BJ (cell line): ENCODE results near the gene NCKAP5L. TPM values are rescaled to one million over a fixed set of nuclear protein-coding genes. Genes with fewer than 3 reads are reported as not detected.

ENCODE experiments used
- CTCF ChIA-PET: fragments of 350-600 bp; formaldehyde crosslinking; extraction: SDS; loops from one replicate; lab custom pipeline; 2021; ENCODE audit warnings: antibody characterized with exemption, inconsistent platforms; lab: Yijun Ruan, JAX
- POLR2A ChIA-PET: fragments of 300-600 bp; sonication (Branson Sonifier 250); formaldehyde crosslinking; extraction: SDS; loops from one replicate; lab custom pipeline; 2021; ENCODE audit warnings: antibody characterized with exemption; lab: Charles Lee
- DNase-seq: peaks from one replicate; pipeline ENCODE4 v3.0.0-alpha.2; 2011; ENCODE audit warnings: low read depth
- H3K27me3 ChIP-seq: 2 replicates; pipeline ENCODE4 v1.6.0; 2011; ENCODE audit warnings: low read length; ENCODE audit not compliant: control insufficient read depth, insufficient read depth
- H3K36me3 ChIP-seq: 2 replicates; pipeline ENCODE4 v1.5.1; 2011; ENCODE audit warnings: low read length; ENCODE audit not compliant: control insufficient read depth, insufficient read depth
- H3K4me3 ChIP-seq: 2 replicates; pipeline ENCODE4 v1.5.1; 2011; ENCODE audit warnings: low read depth, mild to moderate bottlenecking, control low read depth, low read length
- CTCF ChIP-seq: IDR thresholded peaks from 2 replicates; pipeline ENCODE4 v1.5.1; 2011; ENCODE audit warnings: low read depth, mild to moderate bottlenecking, control low read depth, inconsistent platforms, low read length, moderate library complexity; ENCODE audit not compliant: insufficient read depth
- polyA plus RNA-seq: library from polyadenylated mRNA; depleted of rRNA; stranded (reverse); fragments of >200 nt; gene quantifications from 2 replicates; pipeline ENCODE4 v1.2.3, GENCODE V29; 2011

Gene NCKAP5L
- polyA plus RNA-seq, 1 experiment = 13.2 TPM

GRCh38 chr12:49763006-49763591 is 65.1 kb downstream of the NCKAP5L start:
- Histone ChIP-seq H3K36me3 (peaks cover 37% of the 10 kb centered on the region), H3K4me3 (no peak overlapping the region), H3K27me3 (no peaks in the 10 kb centered on the region)
- DNase-seq = no peak
- ChIA-PET POLR2A (no interaction called here), CTCF (interaction anchor here (0.8 to 3.1 kb wide), 10 partner anchors 10 to 76 kb away, joined by 3 to 19 read pairs (median 6); partner anchors contain the start of gene TMBIM6)
- peak; percentile 86 for TF ChIP-seq CTCF

GRCh38 chr12:49762468-49762847 is 65.8 kb downstream of the NCKAP5L start:
- Histone ChIP-seq H3K27me3 (no peaks in the 10 kb centered on the region), H3K36me3 (peaks cover 44% of the 10 kb centered on the region), H3K4me3 (no peak overlapping the region)
- ChIA-PET POLR2A (no interaction called here), CTCF (interaction anchor here (0.8 to 3.1 kb wide), 12 partner anchors 9 to 558 kb away, joined by 3 to 19 read pairs (median 5); partner anchors contain the start of gene TMBIM6)
- no peak for DNase-seq
- no peak for TF ChIP-seq CTCF

- H3K27me3 ChIP-seq = no peaks in the 10 kb centered on the region
- H3K4me3 ChIP-seq = no peak overlapping the region
- ChIA-PET CTCF (interaction anchor here (0.8 to 3.1 kb wide), 11 partner anchors 9 to 559 kb away, joined by 3 to 19 read pairs (median 6); partner anchors contain the start of gene TMBIM6), POLR2A (interaction anchor here (0.6 kb wide), 1 partner anchor 13 kb away, joined by 10 read pairs; no protein-coding TSS in a partner anchor)
- TF ChIP-seq CTCF = no peak
- no peak for DNase-seq
- H3K36me3 ChIP-seq = peaks cover 46% of the 10 kb centered on the region
Observed at GRCh38 chr12:49761677-49762467, 66.3 kb downstream of the NCKAP5L start.

GRCh38 chr12:49750996-49751393 is 77.2 kb downstream of the NCKAP5L start:
- Histone ChIP-seq H3K36me3 (peaks cover 12% of the 10 kb centered on the region), H3K27me3 (no peaks in the 10 kb centered on the region), H3K4me3 (no peak overlapping the region)
- POLR2A ChIA-PET = no interaction called here
- DNase-seq = no peak
- TF ChIP-seq CTCF = no peak
- CTCF ChIA-PET = no interaction called here
